ENCODE measurements around the gene LYPLAL1.

GRCh38 chr1:219202567-219202966 is 28.9 kb downstream of the LYPLAL1 start:
- TF ChIP-seq CTCF (IDR thresholded peaks at IDR 0.05 in 4 of 5, conservative IDR thresholded peaks at IDR 0.05 in 1 of 5) (no peak), POLR2A (IDR thresholded peaks at IDR 0.05) (no peak)

Data from gastrocnemius medialis (tissue), 4 donors.